ENCODE measurements around the gene BCAN.

GRCh38 chr1:156682166-156682890 is 40.4 kb downstream of the BCAN start:
- TF ChIP-seq POLR2AphosphoS5 (IDR thresholded peaks at IDR 0.05; ENCODE audit: low read depth, low read length) (no peak), TAF1 (IDR thresholded peaks at IDR 0.05; ENCODE audit: borderline replicate concordance, insufficient read depth, low read length) (no peak), REST (IDR thresholded peaks at IDR 0.05; ENCODE audit: insufficient read depth in 1 of 2, low read depth in 2 of 2, low read length in 2 of 2) (no peak), SIN3A (IDR thresholded peaks at IDR 0.05; ENCODE audit: borderline replicate concordance, insufficient read depth, low read length) (no peak), FOXP2 (optimal IDR thresholded peaks at IDR 0.05; ENCODE audit: borderline replicate concordance, extremely low read depth, extremely low read length, insufficient read depth) (no peak)
